Body of pancreas (tissue), 4 donors: ENCODE results near the gene SAP30L. TPM values are rescaled to one million over a fixed set of nuclear protein-coding genes. Genes with fewer than 3 reads are reported as not detected.

Experiments
- ATAC-seq: fragments of 150-250 bp; one replicate; pipeline ENCODE4 v1.9.1; 2016
- DNase-seq, 4 donors: peaks; one replicate each; pipeline ENCODE4 v3.0.0-alpha.2; 2019
- H3K27ac ChIP-seq, 4 donors: fragments of 200-600 bp; sonication (generic); 1 replicate in 3 of 4; 2 replicates in 1 of 4; pipeline versions ENCODE4 v1.5.1 to v1.6.1; 2016 to 2019; ENCODE audit warnings: mild to moderate bottlenecking in 1 of 4, mixed read lengths in 1 of 4, moderate library complexity in 1 of 4
- H3K27me3 ChIP-seq, 2 donors: fragments of 200-600 bp; sonication (generic); one replicate each; pipeline ENCODE4 v1.6.0; 2016; ENCODE audit warnings: mild to moderate bottlenecking in 1 of 2
- H3K36me3 ChIP-seq, 2 donors: fragments of 200-600 bp; sonication (generic); replicated peaks in 1 of 2; 2 replicates each; pipeline ENCODE4 v1.5.1; 2016; ENCODE audit warnings: low read depth in 2 of 2; ENCODE audit not compliant: insufficient read depth in 1 of 2
- H3K4me1 ChIP-seq: fragments of 200-600 bp; sonication (generic); one replicate; pipeline ENCODE4 v1.6.0; 2016
- H3K4me3 ChIP-seq, 2 donors: fragments of 200-600 bp; sonication (generic); 1 replicate in 1 of 2; 2 replicates in 1 of 2; pipeline ENCODE4 v1.5.1; 2016 to 2019
- H3K9me3 ChIP-seq, 3 donors: fragments of 200-600 bp; sonication (generic); 1 replicate in 2 of 3; 2 replicates in 1 of 3; pipeline ENCODE4 v1.5.1; 2016
- POLR2A ChIP-seq, 3 donors: fragments of 450-650 bp; IDR thresholded peaks; one replicate each; pipeline ENCODE4 v1.6.1; 2016; ENCODE audit warnings: antibody characterized with exemption in 3 of 3, mild to moderate bottlenecking in 2 of 3
- WGBS, 2 donors: methylation state at CpG; one replicate each; pipeline ENCODE4 v1.1.5; 2017; 5-methylcytosine and 5-hydroxymethylcytosine counted together
- intact Hi-C: fragments of 100-400 bp; cut with DNase I; formaldehyde crosslinking; loops from one replicate; pipeline ENCODE4 v1.15.1; 2023
- total RNA-seq, 2 donors: library from RNA; depleted of rRNA; stranded (reverse); fragments of >200 nt; gene quantifications; one replicate each; pipeline ENCODE4 v1.1.0, GENCODE V29; 2016
- TF ChIP-seq, protein P1 (sequence below), 7 experiments: fragments of 450-650 bp in 4 of 7; fragments of 200-600 bp in 3 of 7; sonication (generic) in 3 of 7; IDR thresholded peaks; one replicate each; pipeline ENCODE4 v1.5.1; 2016 to 2019; ENCODE audit warnings: antibody characterized with exemption in 7 of 7

SAP30L gene
- total RNA-seq, 2 donors from 2014 or later: 11.7 to 15.5 TPM

DNA sequence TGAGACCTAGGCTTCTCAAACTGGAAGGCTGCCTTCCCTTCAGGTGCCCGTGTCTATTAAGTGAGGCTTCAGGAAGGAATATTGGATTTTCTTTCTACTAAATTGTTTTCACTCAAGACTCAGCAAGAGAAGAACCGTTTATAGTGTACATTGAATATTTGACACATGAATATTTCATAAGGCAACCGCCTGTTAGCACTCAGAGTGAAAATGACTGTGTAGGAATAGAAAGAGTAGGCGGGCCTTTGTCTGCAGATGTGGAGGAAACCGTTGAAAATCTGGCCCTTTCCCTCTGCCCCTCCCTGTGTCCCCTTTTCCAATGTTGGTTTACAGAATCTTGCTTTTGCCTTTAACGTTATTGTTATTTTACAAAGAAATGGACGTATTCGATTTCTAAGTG lies 6.2 kb downstream of the SAP30L start:
- no peak for TF ChIP-seq POLR2A (IDR thresholded peaks at IDR 0.05)
- TF ChIP-seq, protein P1, sequence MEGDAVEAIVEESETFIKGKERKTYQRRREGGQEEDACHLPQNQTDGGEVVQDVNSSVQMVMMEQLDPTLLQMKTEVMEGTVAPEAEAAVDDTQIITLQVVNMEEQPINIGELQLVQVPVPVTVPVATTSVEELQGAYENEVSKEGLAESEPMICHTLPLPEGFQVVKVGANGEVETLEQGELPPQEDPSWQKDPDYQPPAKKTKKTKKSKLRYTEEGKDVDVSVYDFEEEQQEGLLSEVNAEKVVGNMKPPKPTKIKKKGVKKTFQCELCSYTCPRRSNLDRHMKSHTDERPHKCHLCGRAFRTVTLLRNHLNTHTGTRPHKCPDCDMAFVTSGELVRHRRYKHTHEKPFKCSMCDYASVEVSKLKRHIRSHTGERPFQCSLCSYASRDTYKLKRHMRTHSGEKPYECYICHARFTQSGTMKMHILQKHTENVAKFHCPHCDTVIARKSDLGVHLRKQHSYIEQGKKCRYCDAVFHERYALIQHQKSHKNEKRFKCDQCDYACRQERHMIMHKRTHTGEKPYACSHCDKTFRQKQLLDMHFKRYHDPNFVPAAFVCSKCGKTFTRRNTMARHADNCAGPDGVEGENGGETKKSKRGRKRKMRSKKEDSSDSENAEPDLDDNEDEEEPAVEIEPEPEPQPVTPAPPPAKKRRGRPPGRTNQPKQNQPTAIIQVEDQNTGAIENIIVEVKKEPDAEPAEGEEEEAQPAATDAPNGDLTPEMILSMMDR (IDR thresholded peaks at IDR 0.05): no peak
- ATAC-seq (no peak), DNase-seq (no peak)
- H3K4me3 ChIP-seq: no peak overlapping the region
- H3K4me1 ChIP-seq: peaks cover 18% of the 10 kb centered on the region
- intact Hi-C loops: loop anchor here (5.0 kb wide), 1 partner anchor 165 kb away; no protein-coding TSS in a partner anchor
- 84 to 85% methylated on average over 8 of the region's 8 CpGs for WGBS, 2 donors
- H3K27ac ChIP-seq: no peak overlapping the region
- H3K9me3 ChIP-seq: no peaks in the 10 kb centered on the region
- peaks cover 0 to 20% of the 10 kb centered on the region in 2 donors for H3K36me3 ChIP-seq
- H3K27me3 ChIP-seq: no peaks in the 10 kb centered on the region

DNA sequence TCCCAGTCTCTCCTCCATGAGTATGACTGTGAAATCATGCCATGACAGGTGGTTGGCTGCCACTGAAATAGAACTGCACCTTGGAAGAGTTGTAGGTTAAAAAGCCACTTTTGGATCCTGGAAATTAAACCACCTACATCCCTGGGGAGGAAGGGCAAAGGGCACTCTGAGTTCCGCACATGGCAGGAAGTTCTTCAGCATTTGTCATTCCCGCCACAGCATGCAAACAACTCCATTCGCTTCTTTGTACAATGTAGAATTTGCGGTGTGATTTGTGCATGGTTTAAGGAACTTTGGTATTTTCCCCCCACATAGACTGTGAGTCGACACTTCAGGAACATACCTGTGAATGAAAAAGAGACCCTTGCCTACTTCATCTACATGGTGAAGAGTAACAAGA lies 9.8 kb downstream of the SAP30L start:
- no peak for ATAC-seq

GRCh38 chr5:154456540-154456939 lies 10.7 kb downstream of the SAP30L start:
- peaks cover 0 to 18% of the 10 kb centered on the region in 2 donors for H3K36me3 ChIP-seq
- WGBS, 2 donors: 72 to 86% methylated on average over 3 of the region's 3 CpGs
- intact Hi-C loops: no loop called here

More for the DNA sequence above, 9.8 kb downstream of the SAP30L start:
- intact Hi-C loops: no loop called here
- no peaks in the 10 kb centered on the region for H3K4me1 ChIP-seq
- WGBS, 2 donors: 89 to 90% methylated on average over 5 of the region's 5 CpGs
- H3K9me3 ChIP-seq: no peaks in the 10 kb centered on the region
- H3K36me3 ChIP-seq: peaks cover 0 to 21% of the 10 kb centered on the region in 2 donors
- TF ChIP-seq POLR2A (IDR thresholded peaks at IDR 0.05): no peak
- TF ChIP-seq, protein P1 (IDR thresholded peaks at IDR 0.05): no peak
- no peaks in the 10 kb centered on the region for H3K27me3 ChIP-seq
- no peak overlapping the region for H3K27ac ChIP-seq
- no peak overlapping the region for H3K4me3 ChIP-seq
- no peak for DNase-seq

GRCh38 chr5:154459015-154459414 lies 13.2 kb downstream of the SAP30L start:
- Histone ChIP-seq H3K27ac (no peak overlapping the region), H3K9me3 (no peaks in the 10 kb centered on the region), H3K27me3 (no peaks in the 10 kb centered on the region), H3K4me1 (no peaks in the 10 kb centered on the region), H3K4me3 (no peak overlapping the region), H3K36me3 (peaks cover 0 to 8% of the 10 kb centered on the region in 2 donors)
- WGBS, 2 donors: 75 to 81% methylated on average over 3 of the region's 3 CpGs
- intact Hi-C loops: no loop called here
- ATAC-seq: no peak
- TF ChIP-seq, protein P1 (IDR thresholded peaks at IDR 0.05): no peak
- no peak for TF ChIP-seq POLR2A (IDR thresholded peaks at IDR 0.05)
- no peak for DNase-seq

More at GRCh38 chr5:154456540-154456939, 10.7 kb downstream of the SAP30L start:
- Histone ChIP-seq H3K4me1 (no peaks in the 10 kb centered on the region), H3K9me3 (no peaks in the 10 kb centered on the region), H3K27ac (no peak overlapping the region), H3K4me3 (no peak overlapping the region), H3K27me3 (no peaks in the 10 kb centered on the region)
- DNase-seq (no peak), ATAC-seq (no peak)
- TF ChIP-seq, protein P1 (IDR thresholded peaks at IDR 0.05): no peak
- no peak for TF ChIP-seq POLR2A (IDR thresholded peaks at IDR 0.05)

- intact Hi-C loops: no loop called here
- Histone ChIP-seq H3K27me3 (no peaks in the 10 kb centered on the region), H3K4me3 (no peak overlapping the region), H3K36me3 (peaks cover 0 to 5% of the 10 kb centered on the region in 2 donors), H3K27ac (no peak overlapping the region), H3K4me1 (no peaks in the 10 kb centered on the region), H3K9me3 (no peaks in the 10 kb centered on the region)
- TF ChIP-seq, protein P1 (IDR thresholded peaks at IDR 0.05): no peak
- TF ChIP-seq POLR2A (IDR thresholded peaks at IDR 0.05): no peak
- ATAC-seq (no peak), DNase-seq (no peak)
- 84 to 89% methylated on average over 4 of the region's 4 CpGs for WGBS, 2 donors
Measured at GRCh38 chr5:154460172-154460571, 14.4 kb downstream of the SAP30L start.
